Esophagus (tissue), 2 donors: ENCODE measurements around the gene TNRC6A. TPM values are rescaled to one million over a fixed set of nuclear protein-coding genes. Genes with fewer than 3 reads are reported as not detected.

Experiments
- H3K27ac ChIP-seq, 2 donors: one replicate each; pipeline ENCODE4 v1.5.1; 2013; ENCODE audit warnings: low read depth in 2 of 2, mild to moderate bottlenecking in 2 of 2, inconsistent platforms in 1 of 2, low read length in 1 of 2, moderate library complexity in 1 of 2
- H3K27me3 ChIP-seq, 2 donors: one replicate each; pipeline ENCODE4 v1.6.1; 2013; ENCODE audit warnings: low read length in 2 of 2, control low read depth in 1 of 2, mild to moderate bottlenecking in 1 of 2; ENCODE audit not compliant: insufficient read depth in 2 of 2, control insufficient read depth in 1 of 2
- H3K36me3 ChIP-seq, 2 donors: one replicate each; pipeline ENCODE4 v1.6.1; 2013; ENCODE audit warnings: low read length in 1 of 2; ENCODE audit not compliant: control insufficient read depth in 2 of 2, insufficient read depth in 2 of 2
- H3K4me1 ChIP-seq, 2 donors: one replicate each; pipeline ENCODE4 v1.6.1; 2013; ENCODE audit warnings: low read length in 1 of 2; ENCODE audit not compliant: control insufficient read depth in 2 of 2, insufficient read depth in 2 of 2
- H3K4me3 ChIP-seq, 2 donors: one replicate each; pipeline ENCODE4 v1.5.1; 2013; ENCODE audit warnings: low read length in 2 of 2, mild to moderate bottlenecking in 2 of 2, low read depth in 1 of 2, moderate library complexity in 1 of 2
- H3K9me3 ChIP-seq, 2 donors: one replicate each; pipeline ENCODE4 v1.6.1; 2013; ENCODE audit warnings: mild to moderate bottlenecking in 2 of 2, low read depth in 1 of 2, low read length in 1 of 2, moderate library complexity in 1 of 2; ENCODE audit not compliant: control insufficient read depth in 2 of 2, insufficient read depth in 1 of 2
- WGBS, 2 donors: extraction: QIAGEN DNeasy Blood & Tissue Kit; methylation state at CpG; one replicate each; pipeline ENCODE4 v1.1.7; 2013; 5-methylcytosine and 5-hydroxymethylcytosine counted together
- polyA plus RNA-seq, 2 donors: library from polyadenylated mRNA; stranded (reverse); fragments of 200-250 nt; gene quantifications; one replicate each; pipeline ENCODE4 v1.2.3, GENCODE V29; 2013
- donor health status: healthy with polysubstance abuse.
- donor health status: Bipolar disorder and iron deficiency.

The TNRC6A gene
- polyA plus RNA-seq, 2 donors, result 10.0 to 14.7 TPM

- no peaks in the 10 kb centered on the region for H3K27me3 ChIP-seq
- H3K9me3 ChIP-seq, result no peaks in the 10 kb centered on the region
- no peaks in the 10 kb centered on the region for H3K36me3 ChIP-seq
- 97% methylated on average over 3 of the region's 3 CpGs for WGBS, 2 donors
- H3K4me3 ChIP-seq, result no peak overlapping the region
- no peaks in the 10 kb centered on the region for H3K4me1 ChIP-seq
- H3K27ac ChIP-seq, result no peak overlapping the region
Measured at GRCh38 chr16:24766057-24766456, 36.6 kb downstream of the TNRC6A start.

- WGBS, 2 donors, result 90 to 93% methylated on average over 5 of the region's 5 CpGs
- Histone ChIP-seq H3K27me3 (no peaks in the 10 kb centered on the region), H3K27ac (no peak overlapping the region), H3K9me3 (no peaks in the 10 kb centered on the region), H3K4me1 (no peaks in the 10 kb centered on the region), H3K36me3 (no peaks in the 10 kb centered on the region), H3K4me3 (no peak overlapping the region)
Measured at GRCh38 chr16:24769806-24770205, 40.4 kb downstream of the TNRC6A start.

GRCh38 chr16:24771132-24771778 lies 41.8 kb downstream of the TNRC6A start:
- no peaks in the 10 kb centered on the region for H3K36me3 ChIP-seq
- H3K27ac ChIP-seq, result no peak overlapping the region
- no peaks in the 10 kb centered on the region for H3K27me3 ChIP-seq
- no peaks in the 10 kb centered on the region for H3K4me1 ChIP-seq
- no peaks in the 10 kb centered on the region for H3K9me3 ChIP-seq
- WGBS, 2 donors, result 73 to 78% methylated on average over 5 of the region's 5 CpGs
- no peak overlapping the region for H3K4me3 ChIP-seq

- H3K27ac ChIP-seq, result no peak overlapping the region
- peaks cover 0 to under 1% of the 10 kb centered on the region in 2 donors for H3K36me3 ChIP-seq
- no peak overlapping the region for H3K4me3 ChIP-seq
- H3K4me1 ChIP-seq, result no peaks in the 10 kb centered on the region
- H3K9me3 ChIP-seq, result no peaks in the 10 kb centered on the region
- H3K27me3 ChIP-seq, result no peaks in the 10 kb centered on the region
- 58 to 61% methylated on average over 1 of the region's 1 CpG for WGBS, 2 donors
Measured at GRCh38 chr16:24771779-24772157, 42.3 kb downstream of the TNRC6A start.

- no peak overlapping the region for H3K27ac ChIP-seq
- H3K9me3 ChIP-seq, result no peaks in the 10 kb centered on the region
- no peaks in the 10 kb centered on the region for H3K4me1 ChIP-seq
- WGBS, 2 donors, result 79 to 82% methylated on average over 4 of the region's 4 CpGs
- no peak overlapping the region for H3K4me3 ChIP-seq
- no peaks in the 10 kb centered on the region for H3K27me3 ChIP-seq
- peaks cover 0 to 5% of the 10 kb centered on the region in 2 donors for H3K36me3 ChIP-seq
Measured at GRCh38 chr16:24773771-24774427, 44.4 kb downstream of the TNRC6A start.

- WGBS, 2 donors, result 100% methylated on average over 1 of the region's 1 CpG
- no peaks in the 10 kb centered on the region for H3K4me1 ChIP-seq
Measured at GRCh38 chr16:24774510-24774909, 45.1 kb downstream of the TNRC6A start.

GRCh38 chr16:24775455-24775854 lies 46.0 kb downstream of the TNRC6A start:
- no peaks in the 10 kb centered on the region for H3K9me3 ChIP-seq

More at GRCh38 chr16:24774510-24774909, 45.1 kb downstream of the TNRC6A start:
- Histone ChIP-seq H3K27me3 (no peaks in the 10 kb centered on the region), H3K27ac (no peak overlapping the region), H3K4me3 (no peak overlapping the region), H3K9me3 (no peaks in the 10 kb centered on the region), H3K36me3 (peaks cover 0 to 5% of the 10 kb centered on the region in 2 donors)

GRCh38 chr16:24776501-24777220 lies 47.2 kb downstream of the TNRC6A start:
- H3K4me3 ChIP-seq, result no peak overlapping the region
- H3K27me3 ChIP-seq, result no peaks in the 10 kb centered on the region
- H3K36me3 ChIP-seq, result peaks cover 0 to 12% of the 10 kb centered on the region in 2 donors
- no peaks in the 10 kb centered on the region for H3K4me1 ChIP-seq
- no peaks in the 10 kb centered on the region for H3K9me3 ChIP-seq
- WGBS, 2 donors, result 70 to 76% methylated on average over 12 of the region's 12 CpGs
- peak overlapping the region in 1 of 2 donors; percentile 6 for H3K27ac ChIP-seq

More at GRCh38 chr16:24775455-24775854, 46.0 kb downstream of the TNRC6A start:
- Histone ChIP-seq H3K27me3 (no peaks in the 10 kb centered on the region), H3K27ac (no peak overlapping the region), H3K4me3 (no peak overlapping the region), H3K4me1 (no peaks in the 10 kb centered on the region), H3K36me3 (peaks cover 0 to 9% of the 10 kb centered on the region in 2 donors)

GRCh38 chr16:24778671-24779070 lies 49.2 kb downstream of the TNRC6A start:
- peaks cover 0 to 18% of the 10 kb centered on the region in 2 donors for H3K36me3 ChIP-seq
- H3K4me3 ChIP-seq, result no peak overlapping the region
- H3K4me1 ChIP-seq, result no peaks in the 10 kb centered on the region
- H3K27me3 ChIP-seq, result no peaks in the 10 kb centered on the region
- H3K9me3 ChIP-seq, result no peaks in the 10 kb centered on the region
- H3K27ac ChIP-seq, result no peak overlapping the region
- 76 to 92% methylated on average over 1 of the region's 1 CpG for WGBS, 2 donors
